Measurements from ENCODE around the gene AFG1L.
"Not testable (repeated sequence)": the region's sequence is repeated elsewhere in the genome, so short reads cannot be mapped to it uniquely, and the experiment has no call there.

Gene AFG1L

DNA sequence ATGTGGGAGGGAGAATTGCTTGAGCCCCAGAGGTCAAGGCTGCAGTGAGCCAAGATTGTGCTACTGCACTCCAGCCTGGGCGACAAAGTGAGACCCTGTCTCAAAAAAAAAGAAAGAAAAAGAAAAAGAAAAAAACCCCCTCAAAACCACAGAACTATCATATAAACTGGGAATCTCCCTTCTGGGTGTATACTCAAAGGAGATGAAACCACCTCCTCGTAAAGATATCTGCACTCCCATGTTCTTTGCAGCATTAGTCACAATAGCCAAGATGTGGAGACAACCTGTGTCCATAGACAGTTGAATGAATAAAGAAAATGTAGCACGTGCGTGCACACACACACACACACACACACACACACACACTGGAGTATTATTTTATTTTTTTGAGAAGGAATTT, 8.5 kb upstream of the AFG1L start:
- no peak for FAIRE-seq
- DNase-seq (ENCODE audit: extremely low spot score, insufficient read length, low read depth), result no peak

DNA sequence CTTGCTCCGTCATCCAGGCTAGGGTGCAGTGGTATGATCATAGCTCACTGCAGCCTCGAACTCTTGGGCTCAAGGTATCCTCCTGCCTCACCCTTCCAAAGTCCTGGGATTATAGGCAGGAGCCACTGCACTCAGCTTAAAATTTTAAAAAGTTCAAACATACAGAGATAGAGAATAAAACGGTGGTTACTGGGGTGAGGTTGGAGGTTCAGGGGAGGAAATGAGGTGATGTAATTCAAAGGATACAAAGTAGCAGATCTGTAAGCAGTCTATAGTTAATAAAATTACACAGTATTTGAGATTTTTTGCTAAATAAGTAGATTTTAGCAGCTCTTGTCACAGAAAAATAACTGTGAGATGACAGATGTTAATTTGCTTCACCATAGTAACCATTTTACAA, 7.5 kb upstream of the AFG1L start:
- no peak for FAIRE-seq
- DNase-seq (ENCODE audit: extremely low spot score, insufficient read length, low read depth), result no peak

DNA sequence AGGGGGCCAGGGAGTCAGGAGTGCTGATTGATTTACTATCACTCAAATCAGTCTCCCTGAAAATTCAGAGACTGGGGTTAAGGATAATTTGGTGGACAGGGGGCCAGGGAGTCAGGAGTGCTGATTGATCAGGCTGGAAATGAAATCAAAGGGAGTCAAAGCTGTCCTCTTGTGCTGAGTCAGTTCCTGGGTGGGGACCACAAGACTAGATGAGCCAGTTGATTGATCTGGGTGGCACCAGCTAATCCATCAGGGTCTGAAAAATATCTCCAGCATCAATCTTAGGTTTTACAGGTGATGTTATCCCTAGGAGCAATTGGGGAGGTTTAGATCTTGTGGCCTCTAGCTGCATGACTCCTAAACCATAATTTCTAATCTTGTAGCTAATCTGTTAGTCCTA, 6.1 kb upstream of the AFG1L start:
- FAIRE-seq, result no peak
- DNase-seq (ENCODE audit: extremely low spot score, insufficient read length, low read depth), result no peak

DNA sequence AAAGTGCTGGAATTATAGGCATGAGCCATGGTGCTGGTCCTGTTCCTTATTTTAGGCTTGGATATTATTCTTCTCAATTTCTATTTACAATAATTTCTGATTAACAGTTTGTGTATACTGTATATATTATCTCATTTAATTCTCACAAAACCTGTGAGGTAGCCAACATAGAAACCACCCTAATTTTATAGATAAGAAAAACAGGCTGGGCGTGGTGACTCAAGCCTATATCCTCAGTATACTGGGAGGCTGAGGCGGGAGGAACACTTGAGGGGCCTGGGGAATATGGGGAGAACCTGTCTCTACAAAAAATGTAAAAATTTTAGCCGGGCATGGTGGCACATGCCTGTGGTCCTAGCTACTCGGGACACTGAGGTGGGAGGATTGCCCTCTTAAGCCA, 3.8 kb upstream of the AFG1L start:
- no peak for DNase-seq (ENCODE audit: extremely low spot score, insufficient read length, low read depth)
- no peak for FAIRE-seq

DNA sequence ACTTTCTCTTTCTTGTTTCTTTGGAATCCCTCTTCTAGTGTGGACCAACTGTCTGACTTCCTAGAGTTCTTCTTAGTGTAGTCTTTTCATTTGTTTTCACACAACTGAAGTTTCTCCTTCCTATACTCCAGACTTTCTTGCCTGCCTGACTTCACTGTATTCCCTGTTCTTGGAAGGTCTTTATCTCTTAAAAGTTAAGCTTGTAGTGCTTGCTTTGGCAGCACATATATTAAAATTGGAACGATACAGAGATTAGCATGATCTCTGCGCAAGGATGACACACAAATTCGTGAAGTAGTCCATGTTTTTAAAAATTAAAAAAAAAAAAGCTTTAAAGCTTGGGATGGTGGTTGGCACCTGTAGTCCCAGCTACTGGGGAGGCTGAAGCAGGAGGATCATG, 2.3 kb upstream of the AFG1L start:
- not testable (repeated sequence) for FAIRE-seq; DNase-seq (ENCODE audit: extremely low spot score, insufficient read length, low read depth)

DNA sequence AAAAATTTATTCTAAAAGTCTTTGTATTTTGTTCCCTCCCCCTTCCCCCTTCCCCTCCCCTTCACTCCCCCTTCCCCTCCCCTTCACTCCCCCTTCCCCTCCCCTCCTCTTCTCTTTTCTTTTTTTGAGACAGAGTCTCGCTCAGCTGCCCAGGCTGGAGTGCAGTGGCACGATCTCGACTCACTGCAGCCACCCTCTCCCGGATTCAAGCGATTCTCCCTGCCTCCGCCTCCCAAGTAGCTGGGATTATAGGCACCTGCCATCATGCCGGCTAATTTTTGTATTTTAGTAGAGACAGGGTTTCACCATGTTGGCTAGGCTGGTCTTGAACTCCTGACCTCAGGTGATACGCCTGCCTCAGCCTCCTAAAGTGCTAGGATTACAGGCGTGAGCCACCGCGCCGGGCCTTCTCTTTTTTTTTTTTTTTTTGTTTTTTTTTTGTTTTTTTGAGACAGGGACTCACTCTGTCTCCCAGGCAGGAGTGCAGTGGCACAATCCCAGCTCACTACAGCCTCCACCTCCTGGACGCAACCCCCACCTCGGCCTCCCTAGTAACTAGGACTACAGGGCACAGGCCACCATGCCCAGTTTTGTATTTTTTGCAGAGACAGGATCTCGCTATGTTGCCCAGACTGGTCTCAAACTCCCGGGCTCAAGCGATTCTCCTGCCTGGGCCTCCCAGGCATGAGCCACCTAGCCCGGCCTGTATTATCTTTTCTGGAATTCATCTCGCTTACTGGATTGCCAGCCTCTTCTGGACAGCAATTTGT, 1.1 kb upstream of the AFG1L start:
- no peak for FAIRE-seq

DNA sequence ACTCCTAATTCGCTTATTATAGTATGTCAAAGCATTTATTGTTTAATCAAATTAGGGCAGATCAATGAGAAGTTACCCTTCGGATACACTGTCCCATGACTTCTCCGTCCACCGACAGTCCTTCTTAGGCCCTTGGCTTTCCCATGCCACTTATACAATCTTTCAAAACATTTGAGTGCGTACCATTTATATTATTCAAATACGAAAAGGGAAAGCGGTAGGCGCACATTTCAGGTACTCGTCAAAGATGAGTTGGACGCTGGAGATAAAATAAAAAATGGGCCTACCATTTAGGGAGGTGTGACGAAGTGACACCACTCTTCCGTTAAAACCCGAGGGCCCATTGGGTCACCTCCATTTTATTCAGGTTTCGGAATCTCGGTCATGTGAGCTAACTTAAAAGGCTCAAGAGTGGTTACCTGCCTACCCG, 542 bp upstream of the AFG1L start:
- DNase-seq (ENCODE audit: extremely low spot score, insufficient read length, low read depth) (no peak), FAIRE-seq (no peak)

More for the DNA sequence above, 1.1 kb upstream of the AFG1L start:
- DNase-seq (ENCODE audit: extremely low spot score, insufficient read length, low read depth), result no peak

DNA sequence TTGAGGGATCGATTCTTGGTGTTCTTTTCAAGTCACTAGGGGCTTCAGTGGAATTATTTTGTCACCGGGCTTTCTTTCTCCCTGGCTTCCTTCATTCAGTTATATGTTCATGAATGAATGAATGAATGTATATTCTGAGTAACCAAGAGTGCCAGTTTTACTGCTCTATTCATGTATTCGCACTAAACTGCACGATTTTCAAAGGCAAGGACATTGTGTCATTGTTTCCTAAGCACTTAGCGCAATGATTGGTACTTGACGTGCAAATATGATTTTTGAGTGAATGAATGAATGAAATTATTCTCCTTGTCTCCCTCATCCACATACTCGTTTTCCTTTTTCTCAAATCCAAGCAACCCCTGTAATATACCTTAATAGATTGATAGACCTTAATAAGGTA, 822 bp downstream of the AFG1L start:
- DNase-seq (ENCODE audit: extremely low spot score, insufficient read length, low read depth) (no peak), FAIRE-seq (no peak)

DNA sequence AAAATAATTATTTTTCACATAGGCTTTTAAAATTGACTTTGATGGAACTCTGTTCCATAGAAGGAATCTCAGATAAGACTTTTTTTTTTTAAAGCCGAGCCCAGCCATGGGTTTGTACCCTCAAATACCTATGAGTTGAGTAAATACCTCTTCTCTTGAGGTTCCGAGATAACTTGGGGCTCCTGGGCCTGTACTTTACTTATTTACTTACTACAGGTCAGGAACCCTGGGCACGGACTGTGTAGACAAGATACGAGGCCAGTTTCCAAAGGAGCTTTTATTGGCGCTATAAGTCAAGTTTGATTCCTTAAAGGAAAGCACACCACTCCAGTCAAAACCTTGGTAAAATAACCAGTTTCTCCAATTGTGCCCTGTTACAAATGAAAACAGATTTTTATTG, 7.5 kb downstream of the AFG1L start:
- FAIRE-seq (no peak), DNase-seq (ENCODE audit: extremely low spot score, insufficient read length, low read depth) (no peak)

DNA sequence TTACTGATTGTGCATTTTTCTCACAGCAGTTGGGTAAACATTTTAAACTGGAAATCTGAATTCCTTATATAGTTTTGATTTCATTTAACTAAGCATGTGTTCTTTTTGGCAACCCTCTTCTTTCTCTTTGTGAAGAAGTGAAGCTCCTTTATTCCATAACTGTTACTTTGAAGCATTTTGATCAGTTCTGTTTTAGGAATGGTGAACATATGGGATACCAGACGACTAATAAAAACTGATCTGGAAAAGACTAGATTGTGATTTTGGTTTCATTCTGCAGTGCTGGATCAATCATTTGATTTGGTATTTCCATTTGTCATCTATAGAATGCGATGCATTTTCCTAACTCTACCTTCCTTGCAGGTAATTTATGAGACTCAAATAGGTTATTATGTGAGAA, 9.8 kb downstream of the AFG1L start:
- FAIRE-seq, result no peak
- no peak for DNase-seq (ENCODE audit: extremely low spot score, insufficient read length, low read depth)

DNA sequence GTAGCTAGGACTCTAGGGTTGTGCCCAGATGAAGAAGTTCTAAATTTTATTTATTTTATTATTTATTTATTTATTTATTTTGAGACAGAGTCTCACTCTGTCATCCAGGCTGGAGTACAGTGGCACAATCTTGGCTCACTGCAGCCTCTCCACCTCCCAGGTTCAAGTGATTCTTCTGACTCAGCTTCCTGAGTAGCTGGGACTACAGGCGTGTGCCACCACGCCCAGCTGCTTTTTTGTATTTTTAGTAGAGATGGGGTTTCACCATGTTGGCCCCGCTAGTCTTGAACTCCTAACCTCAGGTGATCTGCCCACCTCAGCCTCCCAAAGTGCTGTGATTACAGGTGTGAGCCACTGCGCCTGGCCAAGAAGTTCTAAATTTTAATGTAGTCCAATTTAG, 13.8 kb downstream of the AFG1L start:
- FAIRE-seq; DNase-seq (ENCODE audit: extremely low spot score, insufficient read length, low read depth): not testable (repeated sequence)

DNA sequence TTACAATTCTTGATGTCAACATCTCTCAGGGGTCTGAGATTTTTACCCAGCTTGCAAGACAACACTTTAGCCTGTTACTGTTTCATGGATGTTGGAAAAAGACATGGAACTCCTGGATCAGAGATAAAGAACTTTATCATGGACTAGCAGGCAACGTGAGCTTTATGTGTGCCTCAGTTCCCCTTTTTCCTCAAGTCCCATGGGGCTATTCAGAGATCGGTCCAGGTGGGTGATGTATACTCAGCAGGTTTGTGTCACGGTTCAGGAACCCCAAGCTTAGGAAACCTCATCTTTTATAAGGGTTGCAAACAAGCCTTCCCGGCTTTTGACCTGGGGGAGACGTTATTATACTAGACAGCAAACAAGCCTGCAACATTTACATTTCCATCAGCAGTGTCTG, 15.0 kb downstream of the AFG1L start:
- FAIRE-seq, result no peak
- no peak for DNase-seq (ENCODE audit: extremely low spot score, insufficient read length, low read depth)

DNA sequence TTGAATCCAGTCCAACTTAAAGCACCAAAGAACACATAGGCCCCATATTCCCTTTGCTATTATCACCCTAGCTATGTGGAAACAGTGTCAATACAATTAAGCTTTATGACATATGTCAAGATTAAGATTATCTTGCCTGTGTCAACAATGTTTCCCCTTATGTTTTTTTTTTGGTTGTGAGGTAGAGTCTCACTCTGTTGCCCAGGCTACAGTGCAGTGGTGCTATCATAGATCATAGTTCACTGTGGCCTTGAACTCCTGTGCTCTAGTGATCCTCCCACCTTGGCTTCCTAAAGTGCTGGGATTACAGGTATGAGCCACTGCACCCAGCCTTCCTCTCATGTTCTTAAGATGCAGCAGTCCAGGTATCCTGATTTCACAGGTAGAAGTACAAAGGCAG, 17.8 kb downstream of the AFG1L start:
- FAIRE-seq (no peak), DNase-seq (ENCODE audit: extremely low spot score, insufficient read length, low read depth) (no peak)

DNA sequence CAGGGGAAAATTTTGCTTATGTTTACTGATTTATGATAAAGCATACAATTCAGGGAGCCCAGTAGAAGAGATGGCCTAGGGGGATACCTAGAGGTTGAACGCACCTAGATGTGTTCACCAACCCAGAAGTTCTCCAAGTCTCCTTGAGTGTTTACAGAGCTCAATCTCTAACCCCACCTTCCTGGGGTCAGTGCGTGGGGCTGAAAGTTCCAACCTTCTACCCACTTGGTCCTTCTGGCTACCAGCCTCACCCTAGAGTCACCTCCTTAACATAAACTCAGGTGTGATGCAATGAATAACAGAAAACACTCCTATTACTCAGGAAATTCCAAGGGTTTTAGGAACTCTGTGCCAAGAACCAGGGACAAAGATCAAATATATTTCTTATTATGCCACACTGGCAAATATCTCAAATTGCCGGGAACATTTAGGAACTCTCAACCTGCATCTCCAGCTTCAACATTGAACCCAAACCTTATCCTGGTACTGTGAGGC, 26.4 kb downstream of the AFG1L start:
- DNase-seq (ENCODE audit: extremely low spot score, insufficient read length, low read depth), result no peak
- FAIRE-seq, result no peak

DNA sequence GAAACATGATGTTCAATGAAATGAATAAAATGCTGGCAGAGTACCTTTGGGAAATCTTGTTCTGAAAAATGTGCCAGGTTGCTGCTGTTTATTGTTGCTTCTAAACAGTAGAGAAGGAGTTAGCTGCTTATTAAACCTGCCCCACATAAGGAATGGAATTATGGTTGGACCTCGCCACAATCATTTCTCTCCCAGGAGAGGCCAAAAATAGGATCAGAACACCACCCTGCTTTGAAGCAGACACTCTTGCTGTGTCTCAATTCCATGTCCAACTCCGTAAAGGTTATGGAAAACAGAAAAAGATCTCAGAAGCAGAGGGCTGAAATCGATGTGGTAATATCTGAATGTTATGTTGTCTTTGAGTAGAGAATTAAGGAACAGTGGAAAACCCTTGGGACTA, 27.9 kb downstream of the AFG1L start:
- FAIRE-seq, result no peak

DNA sequence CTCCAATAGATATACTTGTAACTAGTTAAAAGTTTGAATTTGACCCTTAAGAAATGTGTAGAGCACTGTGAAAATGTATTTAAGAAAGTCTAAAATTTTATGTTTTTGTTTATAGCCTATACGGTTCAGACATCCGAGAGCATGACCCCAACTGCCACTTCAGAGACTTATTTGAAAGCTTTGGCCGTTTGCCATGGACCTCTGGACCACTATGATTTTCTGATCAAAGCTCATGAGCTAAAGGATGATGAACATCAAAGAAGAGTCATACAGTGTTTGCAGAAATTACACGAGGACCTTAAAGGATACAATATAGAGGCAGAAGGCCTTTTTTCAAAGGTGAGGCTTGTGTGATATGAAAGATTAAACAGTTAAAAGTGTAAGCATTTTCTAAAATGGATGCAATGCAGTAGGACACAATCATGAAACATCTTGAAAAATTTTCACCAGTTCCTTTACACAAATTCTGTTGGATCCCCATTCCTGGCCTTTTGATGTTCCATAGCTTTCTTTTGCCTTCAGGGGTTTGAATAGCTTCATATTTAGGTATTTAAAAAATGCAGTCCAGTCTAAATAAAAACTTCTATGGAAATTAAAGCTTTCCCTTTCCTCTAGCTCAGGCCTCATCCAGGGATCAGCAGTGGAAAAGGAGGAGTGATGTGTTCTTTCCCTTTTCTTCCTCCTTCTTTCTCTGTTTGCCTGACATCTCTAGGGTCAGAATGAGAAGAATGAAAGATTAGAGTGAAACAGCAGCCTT, 29.0 kb downstream of the AFG1L start:
- FAIRE-seq (no peak), DNase-seq (ENCODE audit: extremely low spot score, insufficient read length, low read depth) (no peak)

More for the DNA sequence above, 27.9 kb downstream of the AFG1L start:
- DNase-seq (ENCODE audit: extremely low spot score, insufficient read length, low read depth), result no peak

DNA sequence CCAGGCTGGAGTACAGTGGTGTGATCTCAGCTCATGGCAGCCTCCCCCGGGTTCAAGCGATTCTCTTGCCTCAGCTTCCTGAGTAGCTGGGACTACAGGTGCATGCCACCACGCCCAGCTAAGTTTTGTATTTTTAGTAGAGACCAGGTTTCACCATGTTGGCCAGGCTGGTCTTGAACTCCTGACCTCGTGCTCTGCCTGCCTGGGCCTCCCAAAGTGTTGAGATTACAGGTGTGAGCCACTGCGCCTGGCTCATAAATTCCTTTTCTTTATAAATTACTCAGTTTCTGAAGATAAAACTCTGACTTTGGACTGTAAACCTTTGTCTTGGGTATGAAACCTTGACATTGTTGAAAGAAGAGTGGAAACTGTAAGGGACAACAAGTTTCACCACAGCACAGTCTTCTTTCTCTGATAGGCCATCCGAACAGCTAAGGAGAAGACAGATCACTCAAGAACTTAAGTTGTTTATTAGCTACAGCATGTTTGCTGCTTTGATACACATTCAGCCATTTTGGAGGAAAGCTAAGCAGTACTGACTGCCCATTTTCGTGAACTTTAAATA, 35.4 kb downstream of the AFG1L start:
- FAIRE-seq; DNase-seq (ENCODE audit: extremely low spot score, insufficient read length, low read depth): not testable (repeated sequence)

DNA sequence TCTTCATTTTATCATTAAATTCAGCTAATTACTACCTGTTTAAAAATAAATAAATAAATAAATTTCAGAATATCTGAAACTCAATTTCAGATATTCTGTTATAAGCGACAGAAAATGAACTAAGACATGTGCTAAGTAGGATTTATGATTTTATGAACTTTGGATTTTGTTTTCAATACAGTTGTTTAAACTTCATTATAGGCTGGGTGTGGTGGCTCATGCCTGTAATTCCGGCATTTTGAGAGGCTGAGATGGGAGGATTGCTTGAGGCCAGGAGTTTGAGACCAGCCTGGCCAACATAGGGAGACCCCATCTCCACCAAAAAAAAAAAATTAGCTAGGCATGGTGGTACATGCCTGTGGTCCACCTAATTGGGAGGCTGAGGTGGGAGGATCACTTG, 36.0 kb downstream of the AFG1L start:
- FAIRE-seq, result no peak

DNA sequence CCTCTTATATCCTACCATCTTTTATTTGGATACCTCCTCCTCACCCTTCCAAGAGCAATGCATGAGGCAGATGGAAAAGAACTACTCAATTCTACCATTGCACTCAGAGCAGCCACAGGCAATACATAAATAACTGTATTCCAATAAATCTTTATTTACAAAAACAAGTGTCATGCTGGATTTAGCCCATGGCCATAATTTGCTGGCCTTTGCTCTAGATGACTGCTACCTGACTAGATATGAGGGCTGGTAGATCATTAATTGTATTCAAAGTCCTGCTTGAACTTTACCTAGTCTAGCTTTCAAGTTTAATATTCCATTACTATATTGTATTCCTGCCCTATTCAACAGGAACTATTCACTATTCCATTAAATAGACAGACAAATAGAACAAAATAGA, 37.1 kb downstream of the AFG1L start:
- no peak for DNase-seq (ENCODE audit: extremely low spot score, insufficient read length, low read depth)
- FAIRE-seq, result no peak

More for the DNA sequence above, 36.0 kb downstream of the AFG1L start:
- DNase-seq (ENCODE audit: extremely low spot score, insufficient read length, low read depth), result no peak

DNA sequence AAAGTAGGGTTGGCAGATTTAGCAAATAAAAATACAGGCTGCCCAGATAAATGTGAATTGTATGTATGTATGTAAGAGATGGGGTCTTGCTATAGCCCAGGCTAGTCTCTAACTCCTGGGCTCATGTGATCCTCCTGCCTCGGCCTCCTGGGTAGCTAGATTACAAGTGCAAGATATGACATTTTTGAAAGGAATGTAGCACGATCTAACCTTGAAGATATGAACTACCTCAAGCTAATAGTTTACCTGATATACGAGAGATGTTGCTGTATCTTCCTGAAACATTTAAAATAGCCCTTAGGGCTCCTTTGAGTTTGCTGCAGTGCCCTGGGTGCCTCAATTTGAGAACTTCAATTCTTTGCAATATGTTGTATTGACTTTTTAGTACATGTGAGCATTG, 42.1 kb downstream of the AFG1L start:
- no peak for FAIRE-seq
- no peak for DNase-seq (ENCODE audit: extremely low spot score, insufficient read length, low read depth)

DNA sequence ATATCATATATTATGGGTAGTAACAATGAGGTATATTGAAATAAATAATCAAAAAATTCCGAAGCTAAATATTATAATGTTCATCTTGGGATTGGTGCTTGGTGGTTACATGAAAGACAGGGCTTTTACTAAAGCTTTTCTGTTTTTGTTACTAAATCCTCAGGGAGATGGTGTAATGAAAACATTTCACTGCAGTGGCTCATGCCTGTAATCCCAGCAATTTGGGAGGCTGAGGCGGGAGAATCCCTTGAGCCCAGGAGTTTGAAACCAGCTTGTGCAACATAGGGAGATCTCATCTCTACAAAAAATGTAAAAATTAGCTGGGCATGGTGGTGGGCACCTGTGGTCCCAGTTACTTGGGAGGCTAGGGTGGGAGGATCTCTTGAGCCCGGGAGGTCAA, 42.9 kb downstream of the AFG1L start:
- FAIRE-seq (no peak), DNase-seq (ENCODE audit: extremely low spot score, insufficient read length, low read depth) (no peak)
